OCI-LY3 (cell line): ENCODE measurements around the gene DCLK1.

Experiments
- CTCF ChIP-seq: fragments of 200-600, 300-600 bp; sonication (generic); IDR thresholded peaks from 2 replicates; pipeline ENCODE4 v1.5.1; 2014; ENCODE audit warnings: antibody characterized with exemption, low read length, low read depth
- EZH2phosphoT487 ChIP-seq: fragments of 200-600 bp; shearing (Covaris generic); IDR thresholded peaks from 2 replicates; pipeline ENCODE4 v1.6.1; 2018; ENCODE audit warnings: antibody characterized with exemption, mixed run types, low read depth

- TF ChIP-seq CTCF (no peak), EZH2phosphoT487 (no peak)
Measured at GRCh38 chr13:36051082-36051481, 80.1 kb downstream of the DCLK1 start.
